NT2/D1 (cell line): ENCODE measurements around the gene UGT2B15.
"Not testable (repeated sequence)": the region's sequence is repeated elsewhere in the genome, so short reads cannot be mapped to it uniquely, and the experiment has no call there.

Experiments
- YY1 ChIP-seq: IDR thresholded peaks from 2 replicates; pipeline ENCODE4 v1.6.1; 2011; ENCODE audit not compliant: insufficient read length, insufficient read depth
- ZNF274 ChIP-seq: IDR thresholded peaks from 2 replicates; pipeline ENCODE4 v1.6.1; 2011; ENCODE audit warnings: mild to moderate bottlenecking, low read depth, low read length

DNA sequence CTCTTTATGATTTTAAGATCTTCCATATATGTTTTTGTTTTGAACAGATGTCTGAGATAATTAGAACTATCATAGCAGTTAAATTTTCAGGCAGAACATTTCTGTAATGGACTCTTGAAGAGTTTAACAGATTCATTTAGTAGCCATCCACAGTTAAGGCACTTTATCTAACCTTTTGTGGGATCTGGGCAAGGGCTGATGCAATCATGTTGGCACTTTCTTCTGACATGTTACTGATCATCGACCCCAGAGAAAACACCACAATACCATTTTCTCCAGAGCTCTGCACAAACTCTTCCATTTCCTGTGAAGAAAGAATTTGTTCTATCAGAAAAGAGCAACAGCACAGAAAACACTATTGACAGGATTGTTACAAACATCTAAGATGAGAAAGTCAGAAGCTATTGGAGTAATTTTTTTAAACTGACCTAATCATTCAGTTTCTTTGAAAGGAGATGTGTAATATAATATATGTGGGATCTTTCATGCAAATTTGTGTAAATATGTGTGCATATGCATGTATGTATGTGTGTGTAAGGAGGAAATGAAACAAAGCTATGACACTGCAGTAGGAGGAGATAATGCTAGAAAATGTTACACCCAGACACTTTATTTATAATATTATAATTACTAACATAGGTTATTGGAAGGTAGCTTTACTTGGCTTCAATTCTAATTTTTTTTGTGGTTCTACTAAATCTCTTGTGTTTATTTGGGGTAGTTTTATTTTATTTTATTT is 7.4 kb downstream of the UGT2B15 start:
- not testable (repeated sequence) for TF ChIP-seq ZNF274, YY1
